K562 (cell line): Measurements from ENCODE around the gene UBE2B. TPM values are rescaled to one million over a fixed set of nuclear protein-coding genes. Genes with fewer than 3 reads are reported as not detected.

Experiments used
- ATAC-seq: fragments of 200-7000 bp; cut with Tn5 transposase; 3 replicates; pipeline ENCODE4 v1.9.1; 2020; ENCODE audit warnings: moderate library complexity
- BruUV-seq: library from RNA; stranded (reverse); fragments of 400-500 nt; replicated peaks from 2 replicates; lab custom pipeline; 2021; lab: Mats Ljungman, UMichigan
- CTCF ChIA-PET: fragments of 300-600 bp; formaldehyde crosslinking; extraction: SDS; loops from one replicate; lab custom pipeline; 2021; ENCODE audit warnings: low intra/inter-chr PET ratio; lab: Yijun Ruan, JAX
- POLR2A ChIA-PET: fragments of 300-600, 350-650 bp; sonication (Branson Sonifier 250); formaldehyde crosslinking; extraction: SDS; loops from one replicate; lab custom pipeline; 2021; ENCODE audit warnings: antibody characterized with exemption, inconsistent platforms; lab: Yijun Ruan, JAX
- DNase-seq, 4 experiments: peaks; one replicate each; pipeline versions ENCODE4 v3.0.0 to v3.0.0-alpha.2; 2011 to 2018; ENCODE audit warnings: low spot score in 3 of 4, mixed read lengths in 3 of 4; ENCODE audit errors: extremely low read depth in 1 of 4
- FAIRE-seq: peaks from 2 replicates; lab custom pipeline; 2011; peaks lifted over from hg19 to GRCh38; lab: Jason Lieb, UNC
- H2AFZ ChIP-seq: 2 replicates; pipeline ENCODE4 v1.6.0; 2011; ENCODE audit warnings: low read depth, low read length, control low read depth, inconsistent platforms
- H3K27ac ChIP-seq: fragments of 200-600 bp; 3 replicates; pipeline ENCODE4 v1.8.0; 2011; ENCODE audit warnings: low read depth, mild to moderate bottlenecking, control low read depth, inconsistent platforms, low read length, moderate library complexity, mixed read lengths; ENCODE audit errors: extremely low read depth
- H3K27me3 ChIP-seq, 2 experiments: fragments of 300-600 bp in 1 of 2; 2 replicates in 1 of 2; 3 replicates in 1 of 2; pipeline versions ENCODE4 v1.6.0 to v1.8.0; 2011; ENCODE audit warnings: inconsistent platforms in 2 of 2, low read length in 2 of 2, mild to moderate bottlenecking in 1 of 2, mixed read lengths in 1 of 2, moderate library complexity in 1 of 2; ENCODE audit not compliant: control insufficient read depth in 2 of 2, insufficient read depth in 2 of 2
- H3K36me3 ChIP-seq: fragments of 300-600 bp; 3 replicates; pipeline ENCODE4 v1.8.0; 2011; ENCODE audit warnings: mild to moderate bottlenecking, low read length, inconsistent platforms; ENCODE audit not compliant: control insufficient read depth, insufficient read depth
- H3K4me1 ChIP-seq, 2 experiments: fragments of 200-600 bp in 1 of 2; replicated peaks in 1 of 2; 2 replicates in 1 of 2; 3 replicates in 1 of 2; pipeline versions ENCODE4 v1.5.1 to v1.8.0; 2011; ENCODE audit warnings: inconsistent platforms in 2 of 2, low read length in 2 of 2, mild to moderate bottlenecking in 1 of 2, mixed read lengths in 1 of 2, moderate library complexity in 1 of 2; ENCODE audit not compliant: control insufficient read depth in 2 of 2, insufficient read depth in 2 of 2
- H3K4me2 ChIP-seq: 2 replicates; pipeline ENCODE4 v1.6.1; 2011; ENCODE audit warnings: low read length, control low read depth, inconsistent platforms, mixed read lengths; ENCODE audit not compliant: insufficient read depth
- H3K4me3 ChIP-seq: fragments of 200-600 bp; sonication (generic), shearing (Covaris generic); 2 replicates; pipeline ENCODE4 v1.5.1; 2016; ENCODE audit warnings: control low read depth, inconsistent platforms
- H3K79me2 ChIP-seq: fragments of 200-600 bp; 3 replicates; pipeline ENCODE4 v1.8.0; 2011; ENCODE audit warnings: low read length, inconsistent platforms; ENCODE audit not compliant: control insufficient read depth, insufficient read depth
- H3K9ac ChIP-seq, 2 experiments: 2 replicates each; pipeline versions ENCODE4 v1.6.0 to v1.6.1; 2011; ENCODE audit warnings: low read depth in 2 of 2, low read length in 2 of 2, control low read depth in 1 of 2, inconsistent platforms in 1 of 2, mild to moderate bottlenecking in 1 of 2, mixed read lengths in 1 of 2; ENCODE audit not compliant: insufficient read depth in 1 of 2
- H3K9me1 ChIP-seq: one replicate; pipeline ENCODE4 v1.6.0; 2011; ENCODE audit warnings: inconsistent platforms, mild to moderate bottlenecking, low read length, moderate library complexity; ENCODE audit not compliant: control insufficient read depth, insufficient read depth
- H3K9me3 ChIP-seq: replicated peaks from 2 replicates; pipeline ENCODE4 v1.5.1; 2011; ENCODE audit warnings: low read depth, low read length, inconsistent platforms; ENCODE audit not compliant: control insufficient read depth, insufficient read depth
- H4K20me1 ChIP-seq: replicated peaks from 2 replicates; pipeline ENCODE4 v1.6.1; 2011; ENCODE audit warnings: low read length, inconsistent platforms, mixed read lengths; ENCODE audit not compliant: control insufficient read depth, insufficient read depth
- ASH1L ChIP-seq: fragments of 450-650 bp; IDR thresholded peaks from 2 replicates; pipeline ENCODE4 v1.6.1; 2018; ENCODE audit warnings: borderline replicate concordance, mild to moderate bottlenecking, low read depth; ENCODE audit not compliant: partially characterized antibody
- KLF1 ChIP-seq: fragments of 450-650 bp; IDR thresholded peaks from 2 replicates; pipeline ENCODE4 v1.6.1; 2016; ENCODE audit warnings: missing genetic modification characterization, missing compliant biosample characterization
- TEAD2 ChIP-seq: fragments of 450-650 bp; IDR thresholded peaks from 2 replicates; pipeline ENCODE4 v1.6.1; 2016; ENCODE audit warnings: missing genetic modification characterization, control low read depth, missing compliant biosample characterization
- ZBTB17 ChIP-seq: fragments of 450-650 bp; formaldehyde crosslinking; IDR thresholded peaks from 2 replicates; pipeline ENCODE4 v1.4.0; 2020; ENCODE audit warnings: mild to moderate bottlenecking
- WGBS: fragments of 100-300 bp; shearing (Covaris generic); methylation state at CpG from one replicate; pipeline ENCODE4 v1.1.6; 2016; ENCODE audit warnings: low coverage, mixed read lengths; ENCODE audit not compliant: insufficient coverage; ENCODE audit errors: missing lambda C conversion rate; 5-methylcytosine and 5-hydroxymethylcytosine counted together
- in situ Hi-C: fragments of 300-500 bp; cut with MboI; formaldehyde crosslinking; loops from 4 replicates; pipeline ENCODE4 v1.15.0; 2018; ENCODE audit warnings: inconsistent platforms, mixed read lengths
- intact Hi-C: fragments of 100-400 bp; cut with micrococcal nuclease; formaldehyde crosslinking; loops from 2 replicates; pipeline ENCODE4 v1.14.2; 2022
- polyA plus RNA-seq, 8 experiments: library from polyadenylated mRNA; depleted of rRNA in 4 of 8; stranded (reverse) in 5 of 8; unstranded in 3 of 8; fragments of >200 nt; fragmentation: Nextera tagmentation in 2 of 8; fragmentation: Illumina TruSeq in 1 of 8; extraction: Ambion mirVana in 2 of 8; extraction: Trizol in 1 of 8; gene quantifications; 2 replicates each; pipeline versions ENCODE4 v1.2.1 to v1.2.3, GENCODE V29; 2011 to 2014; ENCODE audit warnings: inconsistent platforms in 1 of 8, missing spikeins in 1 of 8
- total RNA-seq, 7 experiments: library from RNA; depleted of rRNA in 6 of 7; stranded (reverse); fragments of >200 nt in 6 of 7; fragmentation: Illumina TruSeq in 2 of 7; extraction: Trizol in 2 of 7; gene quantifications; 2 replicates each; pipeline versions ENCODE4 v1.2.1 to v1.2.3, GENCODE V29; 2011 to 2021; ENCODE audit warnings: low replicate concordance in 1 of 7
- TF ChIP-seq, protein P1 (sequence below): fragments of 450-650 bp; IDR thresholded peaks from 2 replicates; pipeline ENCODE4 v1.6.1; 2016; ENCODE audit warnings: borderline replicate concordance

UBE2B gene
- total and polyA plus RNA-seq, 9 of the 15 experiments (the other 6 are each of a cell fraction or from before 2014, with no cell fraction given) = 13.1 to 198 (median 75.5) TPM

DNA sequence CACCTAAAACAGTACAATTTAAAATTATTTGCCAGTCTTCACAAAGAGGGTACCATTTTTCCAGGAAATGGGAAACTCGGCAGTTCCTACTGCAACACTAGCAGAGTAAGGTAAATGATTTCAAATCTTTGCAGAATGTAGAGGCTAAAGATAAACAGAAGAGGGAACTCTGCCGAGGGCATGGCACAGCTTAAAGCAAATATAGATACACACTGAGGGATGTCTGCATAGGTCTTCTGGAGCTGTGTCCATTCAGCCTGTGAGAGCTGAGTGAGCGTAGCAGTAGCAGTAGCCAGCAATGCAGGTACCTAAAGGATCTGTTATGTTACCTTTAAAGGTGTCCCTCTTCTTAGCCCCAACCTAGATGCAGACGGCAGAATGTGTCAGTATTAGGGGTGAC lies 21.9 kb upstream of the UBE2B start:
- FAIRE-seq (no peak), ATAC-seq (no peak), DNase-seq (no peak)
- no peak overlapping the region for H2AFZ ChIP-seq
- H3K79me2 ChIP-seq = no peaks in the 10 kb centered on the region
- intact Hi-C loops = no loop called here
- H4K20me1 ChIP-seq = no peaks in the 10 kb centered on the region
- TF ChIP-seq ZBTB17 (CRISPR knock-in tag) = no peak
- TF ChIP-seq ASH1L = no peak
- TF ChIP-seq KLF1 (tag) = no peak
- no peak for TF ChIP-seq TEAD2 (tag)
- TF ChIP-seq, protein P1, sequence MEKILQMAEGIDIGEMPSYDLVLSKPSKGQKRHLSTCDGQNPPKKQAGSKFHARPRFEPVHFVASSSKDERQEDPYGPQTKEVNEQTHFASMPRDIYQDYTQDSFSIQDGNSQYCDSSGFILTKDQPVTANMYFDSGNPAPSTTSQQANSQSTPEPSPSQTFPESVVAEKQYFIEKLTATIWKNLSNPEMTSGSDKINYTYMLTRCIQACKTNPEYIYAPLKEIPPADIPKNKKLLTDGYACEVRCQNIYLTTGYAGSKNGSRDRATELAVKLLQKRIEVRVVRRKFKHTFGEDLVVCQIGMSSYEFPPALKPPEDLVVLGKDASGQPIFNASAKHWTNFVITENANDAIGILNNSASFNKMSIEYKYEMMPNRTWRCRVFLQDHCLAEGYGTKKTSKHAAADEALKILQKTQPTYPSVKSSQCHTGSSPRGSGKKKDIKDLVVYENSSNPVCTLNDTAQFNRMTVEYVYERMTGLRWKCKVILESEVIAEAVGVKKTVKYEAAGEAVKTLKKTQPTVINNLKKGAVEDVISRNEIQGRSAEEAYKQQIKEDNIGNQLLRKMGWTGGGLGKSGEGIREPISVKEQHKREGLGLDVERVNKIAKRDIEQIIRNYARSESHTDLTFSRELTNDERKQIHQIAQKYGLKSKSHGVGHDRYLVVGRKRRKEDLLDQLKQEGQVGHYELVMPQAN = no peak
- no TSS peak for BruUV-seq
- in situ Hi-C loops = no loop called here
- no peaks in the 10 kb centered on the region for H3K9me3 ChIP-seq
- no peaks in the 10 kb centered on the region for H3K27me3 ChIP-seq
- no peaks in the 10 kb centered on the region for H3K9me1 ChIP-seq
- no peak overlapping the region for H3K9ac ChIP-seq
- no peaks in the 10 kb centered on the region for H3K36me3 ChIP-seq
- H3K4me1 ChIP-seq = no peaks in the 10 kb centered on the region
- CTCF ChIA-PET = no interaction called here
- H3K4me2 ChIP-seq = no peak overlapping the region
- 56% methylated on average over 4 of the region's 4 CpGs for WGBS
- POLR2A ChIA-PET = no interaction called here
- no peak overlapping the region for H3K27ac ChIP-seq
- H3K4me3 ChIP-seq = no peak overlapping the region
